ENCODE results near the gene PPP2CA.

DNA sequence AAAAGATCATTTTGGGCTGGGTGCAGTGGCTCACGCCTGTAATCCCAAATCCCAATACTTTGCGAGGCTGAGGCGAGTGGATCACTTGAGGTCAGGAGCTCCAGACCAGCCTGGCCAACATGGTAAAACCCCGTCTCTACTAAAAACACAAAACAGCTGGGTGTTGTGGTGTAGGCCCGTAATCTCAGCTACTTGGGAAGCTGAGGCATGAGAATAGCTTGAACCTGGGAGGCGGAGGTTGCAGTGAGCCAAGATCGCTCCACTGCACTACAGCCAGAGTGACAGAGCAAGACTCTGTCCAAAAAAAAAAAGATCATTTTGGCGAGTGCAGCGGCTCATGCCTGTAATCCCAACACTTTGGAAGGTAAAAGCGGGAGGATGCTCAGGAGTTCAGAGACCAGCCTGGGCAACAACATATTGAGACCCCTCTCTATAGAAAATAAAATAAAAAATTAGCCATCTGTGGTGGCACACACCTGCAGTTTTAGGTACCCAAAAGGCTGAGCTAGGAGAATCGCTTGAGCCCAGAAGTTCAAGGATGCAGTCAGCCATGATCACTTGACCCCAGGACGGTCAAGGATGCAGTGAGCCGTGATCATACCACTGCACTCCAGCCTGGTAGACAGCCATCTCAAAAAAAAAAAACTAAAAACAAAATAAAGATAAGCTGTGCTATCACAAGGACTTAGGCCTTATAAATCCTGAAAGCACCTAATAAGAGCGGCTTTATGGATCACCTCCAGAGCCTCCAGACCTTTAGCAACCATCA is 16.2 kb downstream of the PPP2CA start:
- TF ChIP-seq, protein P1, sequence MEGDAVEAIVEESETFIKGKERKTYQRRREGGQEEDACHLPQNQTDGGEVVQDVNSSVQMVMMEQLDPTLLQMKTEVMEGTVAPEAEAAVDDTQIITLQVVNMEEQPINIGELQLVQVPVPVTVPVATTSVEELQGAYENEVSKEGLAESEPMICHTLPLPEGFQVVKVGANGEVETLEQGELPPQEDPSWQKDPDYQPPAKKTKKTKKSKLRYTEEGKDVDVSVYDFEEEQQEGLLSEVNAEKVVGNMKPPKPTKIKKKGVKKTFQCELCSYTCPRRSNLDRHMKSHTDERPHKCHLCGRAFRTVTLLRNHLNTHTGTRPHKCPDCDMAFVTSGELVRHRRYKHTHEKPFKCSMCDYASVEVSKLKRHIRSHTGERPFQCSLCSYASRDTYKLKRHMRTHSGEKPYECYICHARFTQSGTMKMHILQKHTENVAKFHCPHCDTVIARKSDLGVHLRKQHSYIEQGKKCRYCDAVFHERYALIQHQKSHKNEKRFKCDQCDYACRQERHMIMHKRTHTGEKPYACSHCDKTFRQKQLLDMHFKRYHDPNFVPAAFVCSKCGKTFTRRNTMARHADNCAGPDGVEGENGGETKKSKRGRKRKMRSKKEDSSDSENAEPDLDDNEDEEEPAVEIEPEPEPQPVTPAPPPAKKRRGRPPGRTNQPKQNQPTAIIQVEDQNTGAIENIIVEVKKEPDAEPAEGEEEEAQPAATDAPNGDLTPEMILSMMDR (IDR thresholded peaks at IDR 0.05; ENCODE audit: poor library complexity): no peak
- no peak for TF ChIP-seq EZH2 (IDR thresholded peaks at IDR 0.05; ENCODE audit: borderline replicate concordance)
- no peak for TF ChIP-seq EZH2phosphoT487 (IDR thresholded peaks at IDR 0.05; ENCODE audit: low read depth, severe bottlenecking, unreplicated experiment)

Data from hepatocyte (in vitro differentiated cells).